Natural killer cell (primary cell): ENCODE data around the gene HPSE2. TPM values are rescaled to one million over a fixed set of nuclear protein-coding genes. Genes with fewer than 3 reads are reported as not detected.

Experiments used
- ATAC-seq, 3 donors: fragments of 150-1000 bp in 2 of 3; fragments of 200-7000 bp in 1 of 3; cut with Tn5 transposase; 1 replicate in 1 of 3; 2 replicates in 2 of 3; pipeline ENCODE4 v1.10.0; 2021; ENCODE audit warnings: mild to moderate bottlenecking in 2 of 3, moderate library complexity in 2 of 3
- DNase-seq, 2 donors: peaks; one replicate each; pipeline versions ENCODE4 v3.0.0 to v3.0.0-alpha.2; 2013 to 2021; ENCODE audit warnings: mixed read lengths in 1 of 2
- H3K27ac ChIP-seq: one replicate; pipeline ENCODE4 v1.5.1; 2013; ENCODE audit warnings: mild to moderate bottlenecking, low read length
- H3K27me3 ChIP-seq: one replicate; pipeline ENCODE4 v1.6.1; 2013; ENCODE audit warnings: low read length; ENCODE audit not compliant: control insufficient read depth, insufficient read depth
- H3K36me3 ChIP-seq: one replicate; pipeline ENCODE4 v1.6.1; 2013; ENCODE audit warnings: low read length; ENCODE audit not compliant: control insufficient read depth, insufficient read depth
- H3K4me1 ChIP-seq: one replicate; pipeline ENCODE4 v1.6.1; 2013; ENCODE audit warnings: low read length; ENCODE audit not compliant: control insufficient read depth, insufficient read depth
- H3K4me3 ChIP-seq: one replicate; pipeline ENCODE4 v1.5.1; 2013; ENCODE audit warnings: low read length
- H3K9me3 ChIP-seq: one replicate; pipeline ENCODE4 v1.6.1; 2013; ENCODE audit warnings: low read length; ENCODE audit not compliant: control insufficient read depth, insufficient read depth
- H3K27ac Mint-ChIP-seq, 2 donors: one replicate each; pipeline ENCODE4 v1.8.0; 2022; ENCODE audit warnings: mild to moderate bottlenecking in 2 of 2, mixed read lengths in 2 of 2, moderate library complexity in 1 of 2
- H3K27me3 Mint-ChIP-seq, 2 donors: one replicate each; pipeline ENCODE4 v1.8.0; 2022; ENCODE audit warnings: low read depth in 2 of 2, mixed read lengths in 2 of 2
- H3K36me3 Mint-ChIP-seq: one replicate; pipeline ENCODE4 v1.8.0; 2022; ENCODE audit warnings: mixed read lengths
- H3K4me1 Mint-ChIP-seq, 2 donors: one replicate each; pipeline ENCODE4 v1.8.0; 2022; ENCODE audit warnings: mixed read lengths in 2 of 2
- H3K4me3 Mint-ChIP-seq: one replicate; pipeline ENCODE4 v1.8.0; 2022; ENCODE audit warnings: mild to moderate bottlenecking, moderate library complexity, mixed read lengths
- H3K9me3 Mint-ChIP-seq, 2 donors: one replicate each; pipeline ENCODE4 v1.8.0; 2022; ENCODE audit warnings: mixed read lengths in 2 of 2
- WGBS: methylation state at CpG from one replicate; pipeline ENCODE4 v1.1.7; 2013; ENCODE audit warnings: missing lambda C conversion rate; ENCODE audit not compliant: insufficient coverage; 5-methylcytosine and 5-hydroxymethylcytosine counted together
- intact Hi-C: fragments of 100-400 bp; cut with micrococcal nuclease; formaldehyde crosslinking; loops from one replicate; pipeline ENCODE4 v1.14.2; 2022
- total RNA-seq, 4 donors: library from RNA; stranded (reverse); fragments of 120-200 nt in 1 of 4; gene quantifications; one replicate each; pipeline versions ENCODE4 v1.2.3 to v1.2.4, GENCODE V29; 2013 to 2022
- TF ChIP-seq, protein P1 (sequence below): fragments of 200-600 bp; IDR thresholded peaks from one replicate; pipeline ENCODE4 v1.8.0; 2022; ENCODE audit warnings: antibody characterized with exemption

HPSE2 gene
- total RNA-seq, 3 donors from 2014 or later (not counting 1 experiment from before 2014, with no cell fraction given) = not detected

DNA sequence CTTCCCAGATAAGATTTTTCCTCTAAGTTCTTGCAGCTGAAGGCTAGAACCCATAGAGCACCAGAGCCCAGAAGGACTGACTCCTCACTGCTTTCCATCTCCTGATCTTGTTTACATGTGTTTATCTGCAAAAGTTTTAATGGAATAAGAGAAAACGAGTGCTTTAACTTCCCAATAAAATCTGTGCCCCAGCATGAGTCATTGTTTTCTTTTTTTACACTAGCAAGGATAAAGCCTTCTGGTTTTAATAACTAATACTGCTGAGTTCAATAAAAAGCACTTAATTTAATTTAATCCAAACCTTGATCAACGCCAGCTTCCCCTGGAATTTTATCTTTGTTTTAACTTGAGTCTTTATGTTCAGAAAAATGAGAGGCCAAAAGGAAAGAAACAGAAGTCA lies 227.6 kb downstream of the HPSE2 start:
- intact Hi-C loops = no loop called here
- Histone ChIP-seq H3K4me3 (no peak overlapping the region), H3K36me3 (no peaks in the 10 kb centered on the region), H3K27ac (no peak overlapping the region), H3K9me3 (no peaks in the 10 kb centered on the region), H3K27me3 (no peaks in the 10 kb centered on the region), H3K4me1 (no peaks in the 10 kb centered on the region)
- Mint-ChIP-seq H3K9me3 (peaks cover 4 to 14% of the 10 kb centered on the region in 2 donors), H3K27me3 (no peaks in the 10 kb centered on the region), H3K36me3 (peaks cover 10% of the 10 kb centered on the region), H3K4me1 (no peaks in the 10 kb centered on the region), H3K4me3 (no peak overlapping the region), H3K27ac (no peak overlapping the region)
- ATAC-seq (no peak), DNase-seq (no peak)
- TF ChIP-seq, protein P1, sequence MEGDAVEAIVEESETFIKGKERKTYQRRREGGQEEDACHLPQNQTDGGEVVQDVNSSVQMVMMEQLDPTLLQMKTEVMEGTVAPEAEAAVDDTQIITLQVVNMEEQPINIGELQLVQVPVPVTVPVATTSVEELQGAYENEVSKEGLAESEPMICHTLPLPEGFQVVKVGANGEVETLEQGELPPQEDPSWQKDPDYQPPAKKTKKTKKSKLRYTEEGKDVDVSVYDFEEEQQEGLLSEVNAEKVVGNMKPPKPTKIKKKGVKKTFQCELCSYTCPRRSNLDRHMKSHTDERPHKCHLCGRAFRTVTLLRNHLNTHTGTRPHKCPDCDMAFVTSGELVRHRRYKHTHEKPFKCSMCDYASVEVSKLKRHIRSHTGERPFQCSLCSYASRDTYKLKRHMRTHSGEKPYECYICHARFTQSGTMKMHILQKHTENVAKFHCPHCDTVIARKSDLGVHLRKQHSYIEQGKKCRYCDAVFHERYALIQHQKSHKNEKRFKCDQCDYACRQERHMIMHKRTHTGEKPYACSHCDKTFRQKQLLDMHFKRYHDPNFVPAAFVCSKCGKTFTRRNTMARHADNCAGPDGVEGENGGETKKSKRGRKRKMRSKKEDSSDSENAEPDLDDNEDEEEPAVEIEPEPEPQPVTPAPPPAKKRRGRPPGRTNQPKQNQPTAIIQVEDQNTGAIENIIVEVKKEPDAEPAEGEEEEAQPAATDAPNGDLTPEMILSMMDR = no peak
- WGBS = 80% methylated on average over 1 of the region's 2 CpGs

DNA sequence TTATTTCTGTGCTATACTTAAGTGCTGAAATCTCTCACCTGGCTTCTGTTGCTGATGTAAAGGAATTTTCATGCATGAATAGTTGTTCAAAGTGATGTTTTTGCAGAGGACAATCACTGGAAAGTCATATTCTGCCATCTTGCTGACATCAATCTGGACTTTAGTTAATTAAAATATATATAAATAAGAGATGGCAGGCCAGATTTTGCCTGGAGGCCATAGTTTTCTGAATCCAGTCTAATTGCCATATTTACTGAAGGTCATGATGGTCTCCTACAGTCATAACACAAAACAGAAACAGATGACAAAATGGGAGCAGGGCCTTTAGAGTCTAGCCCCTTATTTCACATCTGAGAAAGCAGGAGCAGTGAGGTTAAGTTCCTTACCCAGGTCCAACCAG lies 228.2 kb downstream of the HPSE2 start:
- H3K9me3 ChIP-seq = no peaks in the 10 kb centered on the region
- Mint-ChIP-seq H3K36me3 (peaks cover 10% of the 10 kb centered on the region), H3K9me3 (peaks cover 4 to 14% of the 10 kb centered on the region in 2 donors), H3K4me1 (no peaks in the 10 kb centered on the region), H3K4me3 (no peak overlapping the region), H3K27me3 (no peaks in the 10 kb centered on the region), H3K27ac (no peak overlapping the region)
- DNase-seq (no peak), ATAC-seq (no peak)
- H3K4me3 ChIP-seq = no peak overlapping the region
- no peaks in the 10 kb centered on the region for H3K27me3 ChIP-seq
- TF ChIP-seq, protein P1 = no peak
- H3K27ac ChIP-seq = no peak overlapping the region
- H3K36me3 ChIP-seq = no peaks in the 10 kb centered on the region
- intact Hi-C loops = no loop called here
- no peaks in the 10 kb centered on the region for H3K4me1 ChIP-seq

DNA sequence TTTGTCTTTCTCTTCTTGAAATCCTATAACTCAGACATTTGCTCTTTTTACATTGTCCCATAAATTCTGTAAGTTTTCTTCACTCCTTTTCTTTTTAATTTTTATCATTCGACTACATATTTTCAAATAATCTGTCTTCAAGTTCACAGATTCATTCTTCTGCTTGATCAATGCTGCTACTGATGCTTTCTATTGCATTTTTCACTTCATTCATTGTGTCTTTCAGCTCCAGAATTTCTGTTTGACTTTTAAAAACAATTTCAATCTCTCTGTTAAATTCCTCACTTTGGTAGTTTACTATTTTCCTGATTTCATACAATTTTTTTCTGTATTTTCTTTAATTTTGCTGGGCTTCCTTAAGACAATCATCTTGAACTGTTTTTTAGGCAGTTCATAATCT lies 230.4 kb downstream of the HPSE2 start:
- Mint-ChIP-seq H3K27ac (no peak overlapping the region), H3K4me3 (no peak overlapping the region), H3K9me3 (peaks cover 4 to 14% of the 10 kb centered on the region in 2 donors), H3K36me3 (peaks cover 10% of the 10 kb centered on the region), H3K27me3 (no peaks in the 10 kb centered on the region), H3K4me1 (no peaks in the 10 kb centered on the region)
- ATAC-seq (no peak), DNase-seq (no peak)
- H3K4me3 ChIP-seq = no peak overlapping the region
- no peaks in the 10 kb centered on the region for H3K27me3 ChIP-seq
- intact Hi-C loops = no loop called here
- no peaks in the 10 kb centered on the region for H3K36me3 ChIP-seq
- H3K9me3 ChIP-seq = no peaks in the 10 kb centered on the region
- 93% methylated on average over 1 of the region's 1 CpG for WGBS
- TF ChIP-seq, protein P1 = no peak
- H3K27ac ChIP-seq = no peak overlapping the region
- no peaks in the 10 kb centered on the region for H3K4me1 ChIP-seq

DNA sequence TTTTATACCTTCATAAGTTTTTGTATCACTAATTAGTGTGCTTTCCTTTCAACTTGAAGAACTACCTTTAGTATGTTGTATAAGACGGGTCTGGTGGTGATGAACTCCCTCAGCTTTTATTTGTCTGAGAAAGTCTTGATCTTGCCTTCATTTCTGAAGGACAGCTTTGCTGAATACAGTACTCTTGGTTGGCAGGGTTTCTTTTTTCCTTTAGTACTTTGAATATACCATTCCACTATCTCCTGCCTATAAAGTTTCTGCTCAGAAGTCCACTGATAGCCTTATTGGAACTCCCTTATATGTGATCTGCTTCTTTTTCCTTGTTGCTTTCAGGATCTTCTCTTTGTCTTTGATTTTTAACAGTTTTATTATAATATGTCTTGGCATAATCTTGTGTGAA lies 230.9 kb downstream of the HPSE2 start:
- Mint-ChIP-seq H3K36me3 (peaks cover 10% of the 10 kb centered on the region), H3K27ac (no peak overlapping the region), H3K27me3 (no peaks in the 10 kb centered on the region), H3K4me3 (no peak overlapping the region), H3K4me1 (no peaks in the 10 kb centered on the region), H3K9me3 (peaks cover 4 to 14% of the 10 kb centered on the region in 2 donors)
- Histone ChIP-seq H3K27ac (no peak overlapping the region), H3K36me3 (no peaks in the 10 kb centered on the region), H3K27me3 (no peaks in the 10 kb centered on the region), H3K4me1 (no peaks in the 10 kb centered on the region), H3K9me3 (no peaks in the 10 kb centered on the region), H3K4me3 (no peak overlapping the region)
- no peak for DNase-seq
- ATAC-seq = no peak
- 80% methylated on average over 1 of the region's 1 CpG for WGBS
- intact Hi-C loops = no loop called here
- TF ChIP-seq, protein P1 = no peak
